ENCODE measurements around the gene BICC1. TPM values are rescaled to one million over a fixed set of nuclear protein-coding genes. Genes with fewer than 3 reads are reported as not detected.

The BICC1 gene
- total RNA-seq, 1 experiment from 2014 or later: not detected

DNA sequence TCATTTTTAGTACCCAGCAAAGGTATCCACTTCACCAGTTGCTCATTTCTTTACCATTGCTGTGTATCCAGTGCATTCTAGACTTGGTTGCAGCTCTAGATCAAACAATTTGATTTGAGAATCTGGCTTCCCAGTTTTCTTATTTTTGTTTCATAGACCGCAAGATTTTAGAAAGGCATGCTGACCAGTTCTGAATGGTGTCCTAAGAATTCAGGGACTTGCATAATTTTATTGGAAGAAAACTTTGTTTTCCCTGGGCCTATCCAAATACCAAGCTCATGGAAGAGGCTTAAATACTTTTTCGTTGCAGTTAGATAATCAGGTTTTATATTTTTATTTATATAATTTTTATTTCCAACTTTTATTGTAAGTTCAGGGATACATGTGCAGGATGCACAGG, 58.3 kb downstream of the BICC1 start:
- no peaks in the 10 kb centered on the region for H4K20me1 ChIP-seq (ENCODE audit: insufficient read depth)
- H3K79me2 ChIP-seq (ENCODE audit: insufficient read depth, low read length): no peaks in the 10 kb centered on the region
- intact Hi-C loops (cut with micrococcal nuclease): no loop called here

More for the DNA sequence above, 58.3 kb downstream of the BICC1 start:
- Histone ChIP-seq H3K9me2 (ENCODE audit: insufficient read depth) (no peaks in the 10 kb centered on the region), H3K27ac (ENCODE audit: low read depth, low read length) (no peak overlapping the region), H3K4me3 (replicated peaks in 1 of 2; ENCODE audit: low read depth in 1 of 2, low read length in 2 of 2) (no peak overlapping the region), H3K36me3 (ENCODE audit: control insufficient read depth in 1 of 2, insufficient read depth in 2 of 2, low read length in 2 of 2) (no peaks in the 10 kb centered on the region), H3K4me1 (ENCODE audit: control insufficient read depth in 1 of 2, insufficient read depth in 2 of 2, low read length in 2 of 2) (no peaks in the 10 kb centered on the region), H3K4me2 (ENCODE audit: low read length) (no peak overlapping the region), H2AFZ (ENCODE audit: low read depth, low read length, poor library complexity, severe bottlenecking) (no peak overlapping the region), H3K9me3 (ENCODE audit: control insufficient read depth in 1 of 2, insufficient read depth in 1 of 2, low read depth in 1 of 2, low read length in 2 of 2) (no peaks in the 10 kb centered on the region), H3K27me3 (ENCODE audit: insufficient read depth, low read length) (0 out of 2 replicates have a peak, but pooled peaks cover 10% of the 10 kb centered on the region), H3K9ac (ENCODE audit: low read length) (no peak overlapping the region)
- TF ChIP-seq SP1 (IDR thresholded peaks at IDR 0.05; ENCODE audit: low read depth) (no peak), SRF (IDR thresholded peaks at IDR 0.05; ENCODE audit: low read depth) (no peak), FOSL1 (IDR thresholded peaks at IDR 0.05; ENCODE audit: low read depth) (no peak), EZH2phosphoT487 (IDR thresholded peaks at IDR 0.05; ENCODE audit: borderline replicate concordance) (no peak), JUND (IDR thresholded peaks at IDR 0.05) (no peak), SIN3A (IDR thresholded peaks at IDR 0.05; ENCODE audit: low read depth) (no peak), CBX3 (IDR thresholded peaks at IDR 0.05; ENCODE audit: low read depth) (no peak), EGR1 (IDR thresholded peaks at IDR 0.05; ENCODE audit: low read depth) (no peak), YY1 (IDR thresholded peaks at IDR 0.05; ENCODE audit: extremely low read depth, insufficient replicate concordance, low read depth, low read length) (no peak)
- TF ChIP-seq, protein P1, sequence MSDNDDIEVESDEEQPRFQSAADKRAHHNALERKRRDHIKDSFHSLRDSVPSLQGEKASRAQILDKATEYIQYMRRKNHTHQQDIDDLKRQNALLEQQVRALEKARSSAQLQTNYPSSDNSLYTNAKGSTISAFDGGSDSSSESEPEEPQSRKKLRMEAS (IDR thresholded peaks at IDR 0.05): no peak
- TF ChIP-seq, protein P2, sequence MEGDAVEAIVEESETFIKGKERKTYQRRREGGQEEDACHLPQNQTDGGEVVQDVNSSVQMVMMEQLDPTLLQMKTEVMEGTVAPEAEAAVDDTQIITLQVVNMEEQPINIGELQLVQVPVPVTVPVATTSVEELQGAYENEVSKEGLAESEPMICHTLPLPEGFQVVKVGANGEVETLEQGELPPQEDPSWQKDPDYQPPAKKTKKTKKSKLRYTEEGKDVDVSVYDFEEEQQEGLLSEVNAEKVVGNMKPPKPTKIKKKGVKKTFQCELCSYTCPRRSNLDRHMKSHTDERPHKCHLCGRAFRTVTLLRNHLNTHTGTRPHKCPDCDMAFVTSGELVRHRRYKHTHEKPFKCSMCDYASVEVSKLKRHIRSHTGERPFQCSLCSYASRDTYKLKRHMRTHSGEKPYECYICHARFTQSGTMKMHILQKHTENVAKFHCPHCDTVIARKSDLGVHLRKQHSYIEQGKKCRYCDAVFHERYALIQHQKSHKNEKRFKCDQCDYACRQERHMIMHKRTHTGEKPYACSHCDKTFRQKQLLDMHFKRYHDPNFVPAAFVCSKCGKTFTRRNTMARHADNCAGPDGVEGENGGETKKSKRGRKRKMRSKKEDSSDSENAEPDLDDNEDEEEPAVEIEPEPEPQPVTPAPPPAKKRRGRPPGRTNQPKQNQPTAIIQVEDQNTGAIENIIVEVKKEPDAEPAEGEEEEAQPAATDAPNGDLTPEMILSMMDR (IDR thresholded peaks at IDR 0.05 in 2 of 3, conservative IDR thresholded peaks at IDR 0.05 in 1 of 3; ENCODE audit: borderline replicate concordance in 1 of 3, insufficient read depth in 1 of 3, low read depth in 2 of 3, low read length in 2 of 3): no peak
- TF ChIP-seq, protein P3, sequence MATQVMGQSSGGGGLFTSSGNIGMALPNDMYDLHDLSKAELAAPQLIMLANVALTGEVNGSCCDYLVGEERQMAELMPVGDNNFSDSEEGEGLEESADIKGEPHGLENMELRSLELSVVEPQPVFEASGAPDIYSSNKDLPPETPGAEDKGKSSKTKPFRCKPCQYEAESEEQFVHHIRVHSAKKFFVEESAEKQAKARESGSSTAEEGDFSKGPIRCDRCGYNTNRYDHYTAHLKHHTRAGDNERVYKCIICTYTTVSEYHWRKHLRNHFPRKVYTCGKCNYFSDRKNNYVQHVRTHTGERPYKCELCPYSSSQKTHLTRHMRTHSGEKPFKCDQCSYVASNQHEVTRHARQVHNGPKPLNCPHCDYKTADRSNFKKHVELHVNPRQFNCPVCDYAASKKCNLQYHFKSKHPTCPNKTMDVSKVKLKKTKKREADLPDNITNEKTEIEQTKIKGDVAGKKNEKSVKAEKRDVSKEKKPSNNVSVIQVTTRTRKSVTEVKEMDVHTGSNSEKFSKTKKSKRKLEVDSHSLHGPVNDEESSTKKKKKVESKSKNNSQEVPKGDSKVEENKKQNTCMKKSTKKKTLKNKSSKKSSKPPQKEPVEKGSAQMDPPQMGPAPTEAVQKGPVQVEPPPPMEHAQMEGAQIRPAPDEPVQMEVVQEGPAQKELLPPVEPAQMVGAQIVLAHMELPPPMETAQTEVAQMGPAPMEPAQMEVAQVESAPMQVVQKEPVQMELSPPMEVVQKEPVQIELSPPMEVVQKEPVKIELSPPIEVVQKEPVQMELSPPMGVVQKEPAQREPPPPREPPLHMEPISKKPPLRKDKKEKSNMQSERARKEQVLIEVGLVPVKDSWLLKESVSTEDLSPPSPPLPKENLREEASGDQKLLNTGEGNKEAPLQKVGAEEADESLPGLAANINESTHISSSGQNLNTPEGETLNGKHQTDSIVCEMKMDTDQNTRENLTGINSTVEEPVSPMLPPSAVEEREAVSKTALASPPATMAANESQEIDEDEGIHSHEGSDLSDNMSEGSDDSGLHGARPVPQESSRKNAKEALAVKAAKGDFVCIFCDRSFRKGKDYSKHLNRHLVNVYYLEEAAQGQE (IDR thresholded peaks at IDR 0.05; ENCODE audit: low read depth): no peak
- TF ChIP-seq, protein P4, sequence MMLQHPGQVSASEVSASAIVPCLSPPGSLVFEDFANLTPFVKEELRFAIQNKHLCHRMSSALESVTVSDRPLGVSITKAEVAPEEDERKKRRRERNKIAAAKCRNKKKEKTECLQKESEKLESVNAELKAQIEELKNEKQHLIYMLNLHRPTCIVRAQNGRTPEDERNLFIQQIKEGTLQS (IDR thresholded peaks at IDR 0.05): no peak
- TF ChIP-seq, protein P5, sequence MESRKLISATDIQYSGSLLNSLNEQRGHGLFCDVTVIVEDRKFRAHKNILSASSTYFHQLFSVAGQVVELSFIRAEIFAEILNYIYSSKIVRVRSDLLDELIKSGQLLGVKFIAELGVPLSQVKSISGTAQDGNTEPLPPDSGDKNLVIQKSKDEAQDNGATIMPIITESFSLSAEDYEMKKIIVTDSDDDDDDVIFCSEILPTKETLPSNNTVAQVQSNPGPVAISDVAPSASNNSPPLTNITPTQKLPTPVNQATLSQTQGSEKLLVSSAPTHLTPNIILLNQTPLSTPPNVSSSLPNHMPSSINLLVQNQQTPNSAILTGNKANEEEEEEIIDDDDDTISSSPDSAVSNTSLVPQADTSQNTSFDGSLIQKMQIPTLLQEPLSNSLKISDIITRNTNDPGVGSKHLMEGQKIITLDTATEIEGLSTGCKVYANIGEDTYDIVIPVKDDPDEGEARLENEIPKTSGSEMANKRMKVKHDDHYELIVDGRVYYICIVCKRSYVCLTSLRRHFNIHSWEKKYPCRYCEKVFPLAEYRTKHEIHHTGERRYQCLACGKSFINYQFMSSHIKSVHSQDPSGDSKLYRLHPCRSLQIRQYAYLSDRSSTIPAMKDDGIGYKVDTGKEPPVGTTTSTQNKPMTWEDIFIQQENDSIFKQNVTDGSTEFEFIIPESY (IDR thresholded peaks at IDR 0.05; ENCODE audit: extremely low read depth, insufficient replicate concordance, low read length): no peak
- BruUV-seq (replicated peaks): no TSS peak
- DNase-seq (ENCODE audit: low read depth, low spot score) (no peak), ATAC-seq (no peak)
- CTCF ChIA-PET: no interaction called here
- RAD21 ChIA-PET (ENCODE audit: low non-redundant PET in 1 of 2, low total read pairs in 2 of 2, uncharacterized antibody in 2 of 2, unreplicated experiment in 2 of 2): no interaction called here
- POLR2A ChIA-PET: no interaction called here
